IPS-18c (cell line): ENCODE measurements around the gene CD99L2.
"Not testable (repeated sequence)": the region's sequence is repeated elsewhere in the genome, so short reads cannot be mapped to it uniquely, and the experiment has no call there.

Experiments
- H3K4me3 ChIP-seq: 2 replicates; pipeline ENCODE4 v1.7.0; 2013; ENCODE audit warnings: low read depth, mild to moderate bottlenecking, low read length, moderate library complexity; ENCODE audit not compliant: insufficient read depth
- H3K9me3 ChIP-seq: one replicate; pipeline ENCODE4 v1.6.1; 2013; ENCODE audit warnings: mild to moderate bottlenecking, low read length, moderate library complexity; ENCODE audit not compliant: control insufficient read depth, insufficient read depth

The CD99L2 gene

GRCh38 chrX:150902434-150903109 is 4.1 kb upstream of the CD99L2 start:
- Histone ChIP-seq H3K4me3 (peak overlapping the region; percentile 34; the same call in 1 of the 2 replicates), H3K9me3 (peaks cover 3% of the 10 kb centered on the region)

GRCh38 chrX:150899191-150899757 is 806 bp upstream of the CD99L2 start:
- no peaks in the 10 kb centered on the region for H3K9me3 ChIP-seq
- peak overlapping the region; percentile 65 for H3K4me3 ChIP-seq

- peak overlapping the region; percentile 57 for H3K4me3 ChIP-seq
Measured at GRCh38 chrX:150897421-150898320, 797 bp downstream of the CD99L2 start.

GRCh38 chrX:150896632-150897031 is 1.8 kb downstream of the CD99L2 start:
- Histone ChIP-seq H3K4me3 (no peak overlapping the region), H3K9me3 (no peaks in the 10 kb centered on the region)

More at GRCh38 chrX:150897421-150898320, 797 bp downstream of the CD99L2 start:
- H3K9me3 ChIP-seq: no peaks in the 10 kb centered on the region

GRCh38 chrX:150893936-150894335 is 4.5 kb downstream of the CD99L2 start:
- no peak overlapping the region for H3K4me3 ChIP-seq
- no peaks in the 10 kb centered on the region for H3K9me3 ChIP-seq

- no peaks in the 10 kb centered on the region for H3K9me3 ChIP-seq
- no peak overlapping the region for H3K4me3 ChIP-seq
Measured at GRCh38 chrX:150889131-150889530, 9.3 kb downstream of the CD99L2 start.

GRCh38 chrX:150887906-150888465 is 10.5 kb downstream of the CD99L2 start:
- Histone ChIP-seq H3K9me3 (no peaks in the 10 kb centered on the region), H3K4me3 (no peak overlapping the region)

- not testable (repeated sequence) for H3K4me3 ChIP-seq, H3K9me3 ChIP-seq
Measured at GRCh38 chrX:150887268-150887667, 11.2 kb downstream of the CD99L2 start.

- H3K4me3 ChIP-seq: no peak overlapping the region
- peaks cover 2% of the 10 kb centered on the region for H3K9me3 ChIP-seq
Measured at GRCh38 chrX:150886381-150886780, 12.1 kb downstream of the CD99L2 start.

GRCh38 chrX:150880808-150881165 is 17.7 kb downstream of the CD99L2 start:
- H3K9me3 ChIP-seq: peaks cover 6% of the 10 kb centered on the region
- no peak overlapping the region for H3K4me3 ChIP-seq

- peaks cover 6% of the 10 kb centered on the region for H3K9me3 ChIP-seq
- H3K4me3 ChIP-seq: no peak overlapping the region
Measured at GRCh38 chrX:150879855-150880807, 18.3 kb downstream of the CD99L2 start.

GRCh38 chrX:150875621-150876020 is 22.8 kb downstream of the CD99L2 start:
- H3K4me3 ChIP-seq, H3K9me3 ChIP-seq: not testable (repeated sequence)

GRCh38 chrX:150874448-150874847 is 24.0 kb downstream of the CD99L2 start:
- H3K4me3 ChIP-seq: no peak overlapping the region
- H3K9me3 ChIP-seq: peaks cover 2% of the 10 kb centered on the region

- Histone ChIP-seq H3K9me3 (peaks cover 2% of the 10 kb centered on the region), H3K4me3 (no peak overlapping the region)
Measured at GRCh38 chrX:150873616-150874015, 24.9 kb downstream of the CD99L2 start.

- Histone ChIP-seq H3K9me3 (peaks cover 2% of the 10 kb centered on the region), H3K4me3 (no peak overlapping the region)
Measured at GRCh38 chrX:150872773-150873336, 25.6 kb downstream of the CD99L2 start.

- Histone ChIP-seq H3K9me3 (peaks cover 2% of the 10 kb centered on the region), H3K4me3 (no peak overlapping the region)
Measured at GRCh38 chrX:150871341-150871811, 27.1 kb downstream of the CD99L2 start.
